WERI-Rb-1 (cell line): ENCODE measurements around the gene C1orf226.
A peak's percentile ranks its signal among the peaks of the same experiment; 100 is the strongest.

Experiments
- DNase-seq: peaks from one replicate; pipeline ENCODE4 v3.0.0-alpha.2; 2020
- H3K27ac ChIP-seq: fragments of 250-450 bp; sonication (Bioruptor Pico); 2 replicates; pipeline ENCODE4 v1.5.1; 2020; ENCODE audit warnings: mild to moderate bottlenecking, moderate library complexity
- H3K27me3 ChIP-seq: fragments of 250-450 bp; sonication (Bioruptor Pico); 2 replicates; pipeline ENCODE4 v1.5.1; 2021; ENCODE audit warnings: mild to moderate bottlenecking, low read depth, moderate library complexity; ENCODE audit not compliant: insufficient read depth, severe bottlenecking
- H3K36me3 ChIP-seq: fragments of 250-450 bp; sonication (Bioruptor Pico); 2 replicates; pipeline ENCODE4 v1.5.1; 2020; ENCODE audit warnings: mild to moderate bottlenecking, moderate library complexity
- H3K4me3 ChIP-seq: 2 replicates; pipeline ENCODE4 v1.5.1; 2011; ENCODE audit warnings: low read depth, mild to moderate bottlenecking, control low read depth, low read length
- H3K9me3 ChIP-seq: fragments of 250-450 bp; sonication (Bioruptor Pico); 2 replicates; pipeline ENCODE4 v1.5.1; 2021; ENCODE audit warnings: mild to moderate bottlenecking, moderate library complexity; ENCODE audit not compliant: severe bottlenecking
- CTCF ChIP-seq: IDR thresholded peaks from 2 replicates; pipeline ENCODE4 v1.5.1; 2011; ENCODE audit warnings: low read depth, mild to moderate bottlenecking, control low read depth, inconsistent platforms, low read length

The C1orf226 gene

GRCh38 chr1:162371611-162372010, 9.9 kb upstream of the C1orf226 start:
- TF ChIP-seq CTCF = no peak
- Histone ChIP-seq H3K9me3 (no peaks in the 10 kb centered on the region), H3K4me3 (no peak overlapping the region), H3K27ac (no peak overlapping the region), H3K27me3 (no peaks in the 10 kb centered on the region), H3K36me3 (peaks cover 22% of the 10 kb centered on the region)
- DNase-seq = no peak

- no peaks in the 10 kb centered on the region for H3K9me3 ChIP-seq
- H3K36me3 ChIP-seq = peaks cover 17% of the 10 kb centered on the region
- no peak for DNase-seq
- H3K27me3 ChIP-seq = no peaks in the 10 kb centered on the region
- no peak overlapping the region for H3K27ac ChIP-seq
- no peak overlapping the region for H3K4me3 ChIP-seq
- TF ChIP-seq CTCF = peak; percentile 47
Observed at GRCh38 chr1:162372159-162373071, 9.1 kb upstream of the C1orf226 start.

- no peaks in the 10 kb centered on the region for H3K9me3 ChIP-seq
- H3K27ac ChIP-seq = no peak overlapping the region
- no peak overlapping the region for H3K4me3 ChIP-seq
- TF ChIP-seq CTCF = no peak
- no peaks in the 10 kb centered on the region for H3K27me3 ChIP-seq
- no peak for DNase-seq
- H3K36me3 ChIP-seq = peaks cover 12% of the 10 kb centered on the region
Observed at GRCh38 chr1:162373072-162373427, 8.5 kb upstream of the C1orf226 start.

- no peak overlapping the region for H3K4me3 ChIP-seq
- no peak overlapping the region for H3K27ac ChIP-seq
- peaks cover 12% of the 10 kb centered on the region for H3K36me3 ChIP-seq
- H3K9me3 ChIP-seq = no peaks in the 10 kb centered on the region
- TF ChIP-seq CTCF = no peak
- no peaks in the 10 kb centered on the region for H3K27me3 ChIP-seq
- no peak for DNase-seq
Observed at GRCh38 chr1:162373541-162374260, 7.8 kb upstream of the C1orf226 start.

- H3K9me3 ChIP-seq = no peaks in the 10 kb centered on the region
- TF ChIP-seq CTCF = no peak
- peaks cover 12% of the 10 kb centered on the region for H3K36me3 ChIP-seq
- no peak overlapping the region for H3K27ac ChIP-seq
- no peak overlapping the region for H3K4me3 ChIP-seq
- no peaks in the 10 kb centered on the region for H3K27me3 ChIP-seq
- DNase-seq = no peak
Observed at GRCh38 chr1:162374406-162374805, 7.1 kb upstream of the C1orf226 start.
